CD4-positive, alpha-beta T cell treated with Interleukin-1 beta for 1 hour (primary cell): ENCODE data around the gene CD164L2.

Source experiments
- DNase-seq, 2 donors: peaks; one replicate each; pipeline ENCODE4 v3.0.0-alpha.2; 2020 to 2022

The CD164L2 gene

GRCh38 chr1:27361044-27361402, 22.1 kb downstream of the CD164L2 start:
- DNase-seq = no peak

GRCh38 chr1:27360159-27361043, 22.7 kb downstream of the CD164L2 start:
- peak; percentile 49 to 65 for DNase-seq

GRCh38 chr1:27359822-27360158, 23.3 kb downstream of the CD164L2 start:
- no peak for DNase-seq

GRCh38 chr1:27358928-27359313, 24.2 kb downstream of the CD164L2 start:
- DNase-seq = no peak

GRCh38 chr1:27358038-27358927, 24.9 kb downstream of the CD164L2 start:
- no peak for DNase-seq

GRCh38 chr1:27357281-27358037, 25.7 kb downstream of the CD164L2 start:
- DNase-seq = peak; percentile 83

GRCh38 chr1:27356619-27357280, 26.4 kb downstream of the CD164L2 start:
- peak; percentile 33 to 58 for DNase-seq

GRCh38 chr1:27356277-27356618, 26.9 kb downstream of the CD164L2 start:
- no peak for DNase-seq

GRCh38 chr1:27355683-27356082, 27.4 kb downstream of the CD164L2 start:
- no peak for DNase-seq

- no peak for DNase-seq
Observed at GRCh38 chr1:27353629-27354028, 29.5 kb downstream of the CD164L2 start.

- no peak for DNase-seq
Observed at GRCh38 chr1:27353166-27353565, 30.0 kb downstream of the CD164L2 start.

- DNase-seq = no peak
Observed at GRCh38 chr1:27351541-27352107, 31.5 kb downstream of the CD164L2 start.

GRCh38 chr1:27350663-27351540, 32.2 kb downstream of the CD164L2 start:
- DNase-seq = no peak

GRCh38 chr1:27349784-27350662, 33.1 kb downstream of the CD164L2 start:
- DNase-seq = no peak

- peak; percentile 13 to 38 for DNase-seq
Observed at GRCh38 chr1:27348861-27349783, 34.0 kb downstream of the CD164L2 start.

GRCh38 chr1:27346991-27347624, 36.0 kb downstream of the CD164L2 start:
- DNase-seq = no peak

- DNase-seq = no peak
Observed at GRCh38 chr1:27346357-27346756, 36.8 kb downstream of the CD164L2 start.

- no peak for DNase-seq
Observed at GRCh38 chr1:27345272-27345671, 37.9 kb downstream of the CD164L2 start.

GRCh38 chr1:27343639-27344025, 39.5 kb downstream of the CD164L2 start:
- no peak for DNase-seq
